ENCODE data around the gene SLC6A8.
"Not testable (repeated sequence)": the region's sequence is repeated elsewhere in the genome, so short reads cannot be mapped to it uniquely, and the experiment has no call there.

The SLC6A8 gene

GRCh38 chrX:153693216-153694086 lies 5.7 kb downstream of the SLC6A8 start:
- DNase-seq (ENCODE audit: low read depth in 2 of 2) = no peak

GRCh38 chrX:153694256-153694655 lies 6.5 kb downstream of the SLC6A8 start:
- not testable (repeated sequence) for DNase-seq (ENCODE audit: low read depth in 2 of 2)

- no peak for DNase-seq (ENCODE audit: low read depth in 2 of 2)
Observed at GRCh38 chrX:153694687-153695270, 7.1 kb downstream of the SLC6A8 start.

- no peak for DNase-seq (ENCODE audit: low read depth in 2 of 2)
Observed at GRCh38 chrX:153696100-153696499, 8.4 kb downstream of the SLC6A8 start.

- DNase-seq (ENCODE audit: low read depth in 2 of 2) = not testable (repeated sequence)
Observed at GRCh38 chrX:153696538-153696937, 8.8 kb downstream of the SLC6A8 start.

- DNase-seq (ENCODE audit: low read depth in 2 of 2) = not testable (repeated sequence)
Observed at GRCh38 chrX:153696986-153697722, 9.4 kb downstream of the SLC6A8 start.

- no peak for DNase-seq (ENCODE audit: low read depth in 2 of 2)
Observed at GRCh38 chrX:153697924-153698865, 10.5 kb downstream of the SLC6A8 start.

- not testable (repeated sequence) for DNase-seq (ENCODE audit: low read depth in 2 of 2)
Observed at GRCh38 chrX:153699210-153699783, 11.6 kb downstream of the SLC6A8 start.

- DNase-seq (ENCODE audit: low read depth in 2 of 2) = not testable (repeated sequence)
Observed at GRCh38 chrX:153699784-153700371, 12.2 kb downstream of the SLC6A8 start.

- no peak for DNase-seq (ENCODE audit: low read depth in 2 of 2)
Observed at GRCh38 chrX:153700376-153700945, 12.7 kb downstream of the SLC6A8 start.

- DNase-seq (ENCODE audit: low read depth in 2 of 2) = no peak
Observed at GRCh38 chrX:153700967-153701366, 13.2 kb downstream of the SLC6A8 start.

- no peak for DNase-seq (ENCODE audit: low read depth in 2 of 2)
Observed at GRCh38 chrX:153701706-153702105, 14.0 kb downstream of the SLC6A8 start.

GRCh38 chrX:153702336-153703035 lies 14.8 kb downstream of the SLC6A8 start:
- no peak for DNase-seq (ENCODE audit: low read depth in 2 of 2)

GRCh38 chrX:153703036-153703370 lies 15.3 kb downstream of the SLC6A8 start:
- DNase-seq (ENCODE audit: low read depth in 2 of 2) = no peak

GRCh38 chrX:153704021-153704526 lies 16.3 kb downstream of the SLC6A8 start:
- no peak for DNase-seq (ENCODE audit: low read depth in 2 of 2)

- DNase-seq (ENCODE audit: low read depth in 2 of 2) = not testable (repeated sequence)
Observed at GRCh38 chrX:153704631-153705402, 17.1 kb downstream of the SLC6A8 start.

- DNase-seq (ENCODE audit: low read depth in 2 of 2) = not testable (repeated sequence)
Observed at GRCh38 chrX:153705403-153706060, 17.8 kb downstream of the SLC6A8 start.

- no peak for DNase-seq (ENCODE audit: low read depth in 2 of 2)
Observed at GRCh38 chrX:153706799-153707198, 19.1 kb downstream of the SLC6A8 start.
